GM23338 (cell line): Measurements from ENCODE around the gene ERI2. TPM values are rescaled to one million over a fixed set of nuclear protein-coding genes. Genes with fewer than 3 reads are reported as not detected.

Experiments used
- ATAC-seq: fragments of 200-7000 bp; cut with Tn5 transposase; 3 replicates; pipeline ENCODE4 v1.9.1; 2020
- DNase-seq: peaks from one replicate; pipeline ENCODE4 v3.0.0-alpha.2; 2015; ENCODE audit warnings: low spot score
- H2AFZ ChIP-seq: fragments of 200-600 bp; sonication (generic); 2 replicates; pipeline ENCODE4 v1.8.0; 2016; ENCODE audit warnings: antibody characterized with exemption, mild to moderate bottlenecking, moderate library complexity
- H3F3A ChIP-seq: fragments of 200-600 bp; sonication (generic); replicated peaks from 2 replicates; pipeline ENCODE4 v1.8.0; 2017; ENCODE audit warnings: antibody characterized with exemption, mixed run types, low read depth
- H3K27ac ChIP-seq: fragments of 200-600 bp; sonication (generic); 2 replicates; pipeline ENCODE4 v1.6.1; 2016; ENCODE audit warnings: low read depth
- H3K27me3 ChIP-seq: fragments of 200-600 bp; sonication (generic); 2 replicates; pipeline ENCODE4 v1.8.0; 2016; ENCODE audit warnings: mild to moderate bottlenecking, mixed run types, moderate library complexity; ENCODE audit not compliant: insufficient read depth
- H3K36me3 ChIP-seq: fragments of 200-600 bp; sonication (generic); 2 replicates; pipeline ENCODE4 v1.8.0; 2016; ENCODE audit warnings: mild to moderate bottlenecking; ENCODE audit not compliant: insufficient read depth
- H3K4me1 ChIP-seq: fragments of 200-600 bp; sonication (generic); 2 replicates; pipeline ENCODE4 v1.8.0; 2016; ENCODE audit warnings: mild to moderate bottlenecking, moderate library complexity; ENCODE audit not compliant: insufficient read depth
- H3K4me2 ChIP-seq: fragments of 200-600 bp; sonication (generic); 2 replicates; pipeline ENCODE4 v1.7.1; 2017; ENCODE audit warnings: mixed run types
- H3K4me3 ChIP-seq: fragments of 200-600 bp; sonication (generic); 2 replicates; pipeline ENCODE4 v1.6.1; 2016; ENCODE audit warnings: mixed run types
- H3K79me2 ChIP-seq: fragments of 200-600 bp; sonication (generic); replicated peaks from 2 replicates; pipeline ENCODE4 v1.8.0; 2017; ENCODE audit warnings: mild to moderate bottlenecking; ENCODE audit not compliant: insufficient read depth
- H3K9me2 ChIP-seq: fragments of 200-600 bp; sonication (generic); 2 replicates; pipeline ENCODE4 v1.8.0; 2017; ENCODE audit not compliant: insufficient read depth
- H4K20me1 ChIP-seq: fragments of 200-600 bp; sonication (generic); replicated peaks from 2 replicates; pipeline ENCODE4 v1.8.0; 2017; ENCODE audit warnings: mild to moderate bottlenecking; ENCODE audit not compliant: insufficient read depth
- H3K27ac Mint-ChIP-seq: 2 replicates; pipeline ENCODE4 v1.8.0; 2020; ENCODE audit warnings: inconsistent platforms, mild to moderate bottlenecking, moderate library complexity, mixed read lengths
- H3K27me3 Mint-ChIP-seq: 3 replicates; pipeline ENCODE4 v1.8.0; 2022; ENCODE audit warnings: low read depth, mild to moderate bottlenecking, moderate library complexity, mixed read lengths, inconsistent platforms; ENCODE audit not compliant: insufficient read depth, poor library complexity
- H3K36me3 Mint-ChIP-seq: 3 replicates; pipeline ENCODE4 v1.8.0; 2021; ENCODE audit warnings: low read depth, mild to moderate bottlenecking, inconsistent platforms, moderate library complexity, mixed read lengths
- H3K4me1 Mint-ChIP-seq: 3 replicates; pipeline ENCODE4 v1.8.0; 2020; ENCODE audit warnings: mild to moderate bottlenecking, inconsistent platforms, mixed read lengths
- H3K4me3 Mint-ChIP-seq: 3 replicates; pipeline ENCODE4 v1.8.0; 2021; ENCODE audit warnings: moderate library complexity, mild to moderate bottlenecking, inconsistent platforms, mixed read lengths
- H3K9me3 Mint-ChIP-seq: 3 replicates; pipeline ENCODE4 v1.8.0; 2020; ENCODE audit warnings: moderate library complexity, mild to moderate bottlenecking, inconsistent platforms, mixed read lengths
- CREB1 ChIP-seq: fragments of 250-450 bp; sonication (Bioruptor Pico); IDR thresholded peaks from 2 replicates; pipeline ENCODE4 v1.5.0; 2020; ENCODE audit warnings: low read depth, mild to moderate bottlenecking, moderate library complexity
- EZH2 ChIP-seq: fragments of 200-600 bp; sonication (generic); IDR thresholded peaks from one replicate; pipeline ENCODE4 v1.8.0; 2017; ENCODE audit warnings: antibody characterized with exemption, mild to moderate bottlenecking, low read depth; ENCODE audit not compliant: unreplicated experiment
- EZH2phosphoT487 ChIP-seq: fragments of 200-600 bp; sonication (generic); IDR thresholded peaks from one replicate; pipeline ENCODE4 v1.8.1; 2018; ENCODE audit warnings: antibody characterized with exemption; ENCODE audit not compliant: unreplicated experiment
- NANOG ChIP-seq: IDR thresholded peaks from 2 replicates; pipeline ENCODE4 v1.6.1; 2016; ENCODE audit warnings: antibody characterized with exemption, borderline replicate concordance
- POLR2AphosphoS5 ChIP-seq: IDR thresholded peaks from 2 replicates; pipeline ENCODE4 v1.6.1; 2016; ENCODE audit warnings: antibody characterized with exemption, low read depth
- STAT1 ChIP-seq: IDR thresholded peaks from one replicate; pipeline ENCODE4 v1.6.1; 2016; ENCODE audit warnings: antibody characterized with exemption; ENCODE audit not compliant: unreplicated experiment
- ZNF114 ChIP-seq: fragments of 250-450 bp; sonication (Bioruptor Pico); IDR thresholded peaks from 2 replicates; pipeline ENCODE4 v1.5.0; 2020; ENCODE audit warnings: mild to moderate bottlenecking, moderate library complexity
- ZNF331 ChIP-seq: fragments of 250-450 bp; sonication (Bioruptor Pico); IDR thresholded peaks from 2 replicates; pipeline ENCODE4 v1.5.0; 2020; ENCODE audit warnings: low read depth, mild to moderate bottlenecking, moderate library complexity
- polyA plus RNA-seq: library from polyadenylated mRNA; unstranded; fragments of >200 nt; fragmentation: Nextera tagmentation; extraction: Ambion mirVana; gene quantifications from 2 replicates; pipeline ENCODE4 v1.2.1, GENCODE V29; 2016
- total RNA-seq: library from RNA; depleted of rRNA; stranded (reverse); fragments of >200 nt; shearing (Covaris generic); gene quantifications from 2 replicates; pipeline ENCODE4 v1.2.3, GENCODE V29; 2014
- TF ChIP-seq, protein P1 (sequence below), 2 experiments: fragments of 200-600 bp in 1 of 2; sonication (generic) in 1 of 2; conservative IDR thresholded peaks; 2 replicates each; pipeline versions ENCODE4 v1.5.1 to v1.6.1; 2016 to 2017; ENCODE audit warnings: antibody characterized with exemption in 2 of 2, low read depth in 2 of 2, mild to moderate bottlenecking in 2 of 2, moderate library complexity in 1 of 2
- TF ChIP-seq, protein P2 (sequence below): IDR thresholded peaks from one replicate; pipeline ENCODE4 v1.6.1; 2018; ENCODE audit warnings: antibody characterized with exemption; ENCODE audit not compliant: unreplicated experiment

ERI2 gene
- total and polyA plus RNA-seq, 2 experiments from 2014 or later = 7.2 to 19.5 TPM

DNA sequence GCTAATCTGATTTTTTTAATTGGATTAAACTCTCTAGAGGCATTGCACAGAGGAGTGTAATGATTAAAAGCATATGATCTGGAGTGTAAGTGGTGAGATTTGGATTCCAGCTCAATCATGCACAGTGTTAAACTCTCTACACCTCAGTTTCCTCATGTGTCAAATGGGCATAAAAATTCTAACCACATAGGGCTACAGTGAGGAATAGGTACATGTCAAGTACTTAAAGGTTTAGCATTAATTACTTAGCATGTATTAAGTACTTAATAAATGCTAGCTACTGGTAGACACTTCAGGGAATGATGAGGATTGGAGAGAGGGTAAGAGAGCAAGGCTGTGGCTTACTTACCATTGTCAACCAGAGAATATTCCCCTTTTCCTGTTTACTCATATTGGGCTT, 17.1 kb downstream of the ERI2 start:
- no peak overlapping the region for H3K4me2 ChIP-seq
- H3F3A ChIP-seq = no peaks in the 10 kb centered on the region
- TF ChIP-seq ZNF331 (CRISPR knock-in tag) (no peak), NANOG (no peak), STAT1 (no peak), EZH2phosphoT487 (no peak), EZH2 (no peak), ZNF114 (CRISPR knock-in tag) (no peak), CREB1 (no peak), POLR2AphosphoS5 (no peak)
- TF ChIP-seq, protein P1, sequence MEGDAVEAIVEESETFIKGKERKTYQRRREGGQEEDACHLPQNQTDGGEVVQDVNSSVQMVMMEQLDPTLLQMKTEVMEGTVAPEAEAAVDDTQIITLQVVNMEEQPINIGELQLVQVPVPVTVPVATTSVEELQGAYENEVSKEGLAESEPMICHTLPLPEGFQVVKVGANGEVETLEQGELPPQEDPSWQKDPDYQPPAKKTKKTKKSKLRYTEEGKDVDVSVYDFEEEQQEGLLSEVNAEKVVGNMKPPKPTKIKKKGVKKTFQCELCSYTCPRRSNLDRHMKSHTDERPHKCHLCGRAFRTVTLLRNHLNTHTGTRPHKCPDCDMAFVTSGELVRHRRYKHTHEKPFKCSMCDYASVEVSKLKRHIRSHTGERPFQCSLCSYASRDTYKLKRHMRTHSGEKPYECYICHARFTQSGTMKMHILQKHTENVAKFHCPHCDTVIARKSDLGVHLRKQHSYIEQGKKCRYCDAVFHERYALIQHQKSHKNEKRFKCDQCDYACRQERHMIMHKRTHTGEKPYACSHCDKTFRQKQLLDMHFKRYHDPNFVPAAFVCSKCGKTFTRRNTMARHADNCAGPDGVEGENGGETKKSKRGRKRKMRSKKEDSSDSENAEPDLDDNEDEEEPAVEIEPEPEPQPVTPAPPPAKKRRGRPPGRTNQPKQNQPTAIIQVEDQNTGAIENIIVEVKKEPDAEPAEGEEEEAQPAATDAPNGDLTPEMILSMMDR (conservative IDR thresholded peaks at IDR 0.05; ENCODE audit: low read depth in 2 of 2) = no peak
- TF ChIP-seq, protein P2, sequence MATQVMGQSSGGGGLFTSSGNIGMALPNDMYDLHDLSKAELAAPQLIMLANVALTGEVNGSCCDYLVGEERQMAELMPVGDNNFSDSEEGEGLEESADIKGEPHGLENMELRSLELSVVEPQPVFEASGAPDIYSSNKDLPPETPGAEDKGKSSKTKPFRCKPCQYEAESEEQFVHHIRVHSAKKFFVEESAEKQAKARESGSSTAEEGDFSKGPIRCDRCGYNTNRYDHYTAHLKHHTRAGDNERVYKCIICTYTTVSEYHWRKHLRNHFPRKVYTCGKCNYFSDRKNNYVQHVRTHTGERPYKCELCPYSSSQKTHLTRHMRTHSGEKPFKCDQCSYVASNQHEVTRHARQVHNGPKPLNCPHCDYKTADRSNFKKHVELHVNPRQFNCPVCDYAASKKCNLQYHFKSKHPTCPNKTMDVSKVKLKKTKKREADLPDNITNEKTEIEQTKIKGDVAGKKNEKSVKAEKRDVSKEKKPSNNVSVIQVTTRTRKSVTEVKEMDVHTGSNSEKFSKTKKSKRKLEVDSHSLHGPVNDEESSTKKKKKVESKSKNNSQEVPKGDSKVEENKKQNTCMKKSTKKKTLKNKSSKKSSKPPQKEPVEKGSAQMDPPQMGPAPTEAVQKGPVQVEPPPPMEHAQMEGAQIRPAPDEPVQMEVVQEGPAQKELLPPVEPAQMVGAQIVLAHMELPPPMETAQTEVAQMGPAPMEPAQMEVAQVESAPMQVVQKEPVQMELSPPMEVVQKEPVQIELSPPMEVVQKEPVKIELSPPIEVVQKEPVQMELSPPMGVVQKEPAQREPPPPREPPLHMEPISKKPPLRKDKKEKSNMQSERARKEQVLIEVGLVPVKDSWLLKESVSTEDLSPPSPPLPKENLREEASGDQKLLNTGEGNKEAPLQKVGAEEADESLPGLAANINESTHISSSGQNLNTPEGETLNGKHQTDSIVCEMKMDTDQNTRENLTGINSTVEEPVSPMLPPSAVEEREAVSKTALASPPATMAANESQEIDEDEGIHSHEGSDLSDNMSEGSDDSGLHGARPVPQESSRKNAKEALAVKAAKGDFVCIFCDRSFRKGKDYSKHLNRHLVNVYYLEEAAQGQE = no peak
- Mint-ChIP-seq H3K27ac (no peak overlapping the region), H3K27me3 (no peaks in the 10 kb centered on the region), H3K9me3 (no peaks in the 10 kb centered on the region), H3K4me3 (no peak overlapping the region), H3K4me1 (peaks cover 11% of the 10 kb centered on the region), H3K36me3 (no peaks in the 10 kb centered on the region)
- no peaks in the 10 kb centered on the region for H3K9me2 ChIP-seq
- H3K27ac ChIP-seq = no peak overlapping the region
- H3K4me1 ChIP-seq = no peaks in the 10 kb centered on the region; the same call in 1 of the 2 replicates
- ATAC-seq (no peak), DNase-seq (no peak)
- no peaks in the 10 kb centered on the region for H3K27me3 ChIP-seq
- no peaks in the 10 kb centered on the region for H4K20me1 ChIP-seq
- no peak overlapping the region for H3K4me3 ChIP-seq
- H3K36me3 ChIP-seq = no peaks in the 10 kb centered on the region
- no peaks in the 10 kb centered on the region for H3K79me2 ChIP-seq
- no peak overlapping the region for H2AFZ ChIP-seq

DNA sequence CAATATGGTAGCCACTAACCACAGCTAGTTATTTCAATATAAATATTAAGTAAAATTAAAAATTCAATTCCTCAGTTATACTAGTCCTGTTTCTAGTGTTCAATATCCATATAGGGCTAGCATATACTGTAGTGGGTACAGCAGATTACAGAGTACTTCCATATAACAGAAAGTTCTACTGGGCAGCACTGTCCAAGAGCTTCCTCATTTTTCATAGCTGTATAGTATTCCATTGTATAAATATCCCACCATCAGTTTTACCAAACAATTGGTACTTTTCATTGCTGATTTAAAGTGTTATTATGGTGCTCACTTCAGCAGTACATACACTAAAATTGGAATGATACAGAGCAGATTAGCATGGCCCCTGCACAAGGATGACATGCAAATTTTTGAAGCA, 22.1 kb downstream of the ERI2 start:
- Histone ChIP-seq H2AFZ (no peak overlapping the region), H3K36me3 (no peaks in the 10 kb centered on the region), H3K79me2 (no peaks in the 10 kb centered on the region), H3K4me3 (no peak overlapping the region), H3K9me2 (no peaks in the 10 kb centered on the region), H3K27ac (no peak overlapping the region), H4K20me1 (no peaks in the 10 kb centered on the region), H3K4me2 (no peak overlapping the region), H3F3A (no peaks in the 10 kb centered on the region), H3K4me1 (peaks cover 7% of the 10 kb centered on the region), H3K27me3 (no peaks in the 10 kb centered on the region)
- Mint-ChIP-seq H3K27me3 (no peaks in the 10 kb centered on the region), H3K36me3 (no peaks in the 10 kb centered on the region), H3K9me3 (no peaks in the 10 kb centered on the region), H3K4me1 (no peaks in the 10 kb centered on the region), H3K4me3 (no peak overlapping the region), H3K27ac (no peak overlapping the region)
- no peak for DNase-seq
- no peak for ATAC-seq
- TF ChIP-seq NANOG (no peak), STAT1 (no peak), POLR2AphosphoS5 (no peak), EZH2phosphoT487 (no peak), EZH2 (no peak)
- TF ChIP-seq, protein P1 (conservative IDR thresholded peaks at IDR 0.05; ENCODE audit: low read depth in 2 of 2) = no peak
